H9 (cell line): ENCODE results near the gene FOXP4. TPM values are rescaled to one million over a fixed set of nuclear protein-coding genes. Genes with fewer than 3 reads are reported as not detected.

Experiments used
- DNase-seq: peaks from one replicate; pipeline ENCODE4 v3.0.0-alpha.2; 2017
- H2AFZ ChIP-seq: one replicate; pipeline ENCODE4 v1.6.1; 2013; ENCODE audit warnings: mild to moderate bottlenecking, low read length, control low read depth, moderate library complexity
- H2AK5ac ChIP-seq: 2 replicates; pipeline ENCODE4 v1.6.1; 2013; ENCODE audit warnings: low read length, control low read depth, mixed read lengths; ENCODE audit not compliant: insufficient read length
- H2BK120ac ChIP-seq: one replicate; pipeline ENCODE4 v1.6.1; 2013; ENCODE audit warnings: low read depth, mild to moderate bottlenecking, low read length, control low read depth, inconsistent platforms; ENCODE audit not compliant: poor library complexity, severe bottlenecking
- H2BK12ac ChIP-seq: 2 replicates; pipeline ENCODE4 v1.6.1; 2013; ENCODE audit warnings: low read length, control low read depth, mixed read lengths, low read depth; ENCODE audit not compliant: insufficient read length
- H2BK15ac ChIP-seq: 2 replicates; pipeline ENCODE4 v1.6.1; 2013; ENCODE audit warnings: low read depth, low read length, control low read depth
- H2BK20ac ChIP-seq: one replicate; pipeline ENCODE4 v1.6.1; 2013; ENCODE audit warnings: low read depth, mild to moderate bottlenecking, low read length, control low read depth, inconsistent platforms; ENCODE audit not compliant: poor library complexity, severe bottlenecking
- H2BK5ac ChIP-seq: 2 replicates; pipeline ENCODE4 v1.6.1; 2013; ENCODE audit warnings: low read length, control low read depth, mixed read lengths; ENCODE audit not compliant: insufficient read length
- H3K14ac ChIP-seq: 2 replicates; pipeline ENCODE4 v1.6.1; 2013; ENCODE audit warnings: low read length, control low read depth; ENCODE audit not compliant: insufficient read depth
- H3K18ac ChIP-seq: 2 replicates; pipeline ENCODE4 v1.6.1; 2013; ENCODE audit warnings: low read depth, mild to moderate bottlenecking, mixed read lengths, low read length, control low read depth; ENCODE audit not compliant: insufficient read length
- H3K23ac ChIP-seq: 2 replicates; pipeline ENCODE4 v1.6.1; 2013; ENCODE audit warnings: low read length, control low read depth, mixed read lengths, low read depth; ENCODE audit not compliant: insufficient read length
- H3K23me2 ChIP-seq: 2 replicates; pipeline ENCODE4 v1.6.1; 2013; ENCODE audit warnings: low read depth, mild to moderate bottlenecking, mixed read lengths, low read length, control low read depth; ENCODE audit not compliant: insufficient read length, poor library complexity, severe bottlenecking
- H3K27ac ChIP-seq: 2 replicates; pipeline ENCODE4 v1.5.1; 2013; ENCODE audit warnings: low read length, control low read depth, mixed read lengths, low read depth; ENCODE audit not compliant: insufficient read length
- H3K27me3 ChIP-seq: 2 replicates; pipeline ENCODE4 v1.6.1; 2013; ENCODE audit warnings: low read length, control low read depth, inconsistent platforms; ENCODE audit not compliant: insufficient read depth
- H3K4ac ChIP-seq: 2 replicates; pipeline ENCODE4 v1.6.1; 2013; ENCODE audit warnings: low read depth, mild to moderate bottlenecking, control low read depth, inconsistent platforms, low read length, moderate library complexity
- H3K4me1 ChIP-seq: 2 replicates; pipeline ENCODE4 v1.6.1; 2013; ENCODE audit warnings: low read length, control low read depth, inconsistent platforms; ENCODE audit not compliant: insufficient read depth
- H3K4me2 ChIP-seq: 2 replicates; pipeline ENCODE4 v1.6.1; 2013; ENCODE audit warnings: low read length, control low read depth, mixed read lengths; ENCODE audit not compliant: insufficient read length, insufficient read depth
- H3K56ac ChIP-seq: 2 replicates; pipeline ENCODE4 v1.6.1; 2013; ENCODE audit warnings: low read depth, mild to moderate bottlenecking, mixed read lengths, low read length, control low read depth; ENCODE audit not compliant: insufficient read length
- H3K79me1 ChIP-seq: 2 replicates; pipeline ENCODE4 v1.6.1; 2013; ENCODE audit warnings: low read depth, mild to moderate bottlenecking, moderate library complexity, low read length, control low read depth, inconsistent platforms; ENCODE audit not compliant: insufficient read depth, poor library complexity, severe bottlenecking
- H3K79me2 ChIP-seq: 2 replicates; pipeline ENCODE4 v1.6.1; 2013; ENCODE audit warnings: low read length, control low read depth, inconsistent platforms; ENCODE audit not compliant: insufficient read depth
- H3K9ac ChIP-seq: 2 replicates; pipeline ENCODE4 v1.6.1; 2013; ENCODE audit warnings: low read length, control low read depth, mixed read lengths; ENCODE audit not compliant: insufficient read length; ENCODE audit errors: extremely low read depth
- H3K9me3 ChIP-seq: one replicate; pipeline ENCODE4 v1.6.1; 2013; ENCODE audit warnings: low read depth, low read length, inconsistent platforms; ENCODE audit not compliant: control insufficient read depth
- H3T11ph ChIP-seq: one replicate; pipeline ENCODE4 v1.6.1; 2013; ENCODE audit warnings: mild to moderate bottlenecking, low read length, control low read depth, inconsistent platforms
- H4K20me1 ChIP-seq: one replicate; pipeline ENCODE4 v1.6.1; 2013; ENCODE audit not compliant: control insufficient read depth, insufficient read length, insufficient read depth
- H4K5ac ChIP-seq: 2 replicates; pipeline ENCODE4 v1.6.1; 2013; ENCODE audit warnings: low read depth, mild to moderate bottlenecking, mixed read lengths, low read length, control low read depth; ENCODE audit not compliant: insufficient read length
- H4K8ac ChIP-seq: replicated peaks from 2 replicates; pipeline ENCODE4 v1.6.1; 2013; ENCODE audit warnings: low read length, control low read depth, mixed read lengths, low read depth; ENCODE audit not compliant: insufficient read length
- H4K91ac ChIP-seq: 2 replicates; pipeline ENCODE4 v1.6.1; 2013; ENCODE audit warnings: low read depth, mild to moderate bottlenecking, moderate library complexity, mixed read lengths, low read length, control low read depth; ENCODE audit not compliant: insufficient read length
- H3K27ac Mint-ChIP-seq, 3 experiments: 2 replicates in 2 of 3; 3 replicates in 1 of 3; pipeline ENCODE4 v1.8.0; 2020 to 2021; ENCODE audit warnings: mixed read lengths in 3 of 3, mild to moderate bottlenecking in 1 of 3, moderate library complexity in 1 of 3
- H3K27me3 Mint-ChIP-seq: 2 replicates; pipeline ENCODE4 v1.8.0; 2021; ENCODE audit warnings: low read depth, mild to moderate bottlenecking, moderate library complexity, mixed read lengths
- H3K36me3 Mint-ChIP-seq, 3 experiments: 2 replicates in 2 of 3; 3 replicates in 1 of 3; pipeline ENCODE4 v1.8.0; 2020 to 2021; ENCODE audit warnings: low read depth in 3 of 3, mixed read lengths in 3 of 3; ENCODE audit not compliant: insufficient read depth in 1 of 3
- H3K4me1 Mint-ChIP-seq, 2 experiments: 2 replicates each; pipeline ENCODE4 v1.8.0; 2020; ENCODE audit warnings: mixed read lengths in 2 of 2
- H3K4me3 Mint-ChIP-seq, 2 experiments: 2 replicates in 1 of 2; 3 replicates in 1 of 2; pipeline ENCODE4 v1.8.0; 2020 to 2021; ENCODE audit warnings: mild to moderate bottlenecking in 2 of 2, mixed read lengths in 2 of 2, moderate library complexity in 1 of 2
- H3K9me3 Mint-ChIP-seq, 2 experiments: 2 replicates in 1 of 2; 3 replicates in 1 of 2; pipeline ENCODE4 v1.8.0; 2020; ENCODE audit warnings: mild to moderate bottlenecking in 2 of 2, mixed read lengths in 2 of 2, moderate library complexity in 1 of 2
- CTCF ChIP-seq: fragments of 200-600 bp; sonication (generic); conservative IDR thresholded peaks from 3 replicates; pipeline ENCODE4 v1.8.0; 2021; ENCODE audit warnings: antibody characterized with exemption, mild to moderate bottlenecking
- WGBS: extraction: QIAGEN DNeasy Blood & Tissue Kit; methylation state at CpG from one replicate; pipeline ENCODE4 v1.1.7; 2013; ENCODE audit warnings: missing lambda C conversion rate, low lambda C conversion rate, mixed read lengths; ENCODE audit not compliant: insufficient read length; ENCODE audit errors: extremely low coverage; 5-methylcytosine and 5-hydroxymethylcytosine counted together
- total RNA-seq: library from RNA; stranded (reverse); gene quantifications from 2 replicates; pipeline ENCODE4 v1.2.1, GENCODE V29; 2021

The FOXP4 gene
- total RNA-seq, 1 experiment from 2014 or later: 18.2 TPM

GRCh38 chr6:41511443-41512060 is 34.6 kb upstream of the FOXP4 start:
- no peaks in the 10 kb centered on the region for H3K4me1 ChIP-seq
- no peak for DNase-seq

More at GRCh38 chr6:41511443-41512060, 34.6 kb upstream of the FOXP4 start:
- H4K8ac ChIP-seq: no peak overlapping the region
- H3K9me3 ChIP-seq: no peaks in the 10 kb centered on the region
- H3K4me2 ChIP-seq: no peak overlapping the region
- no peak overlapping the region for H2BK120ac ChIP-seq
- no peak overlapping the region for H3T11ph ChIP-seq
- H2BK12ac ChIP-seq: no peak overlapping the region
- H3K79me2 ChIP-seq: no peaks in the 10 kb centered on the region
- no peak for TF ChIP-seq CTCF
- no peak overlapping the region for H2AFZ ChIP-seq
- H3K18ac ChIP-seq: no peak overlapping the region
- H2BK5ac ChIP-seq: no peak overlapping the region
- no peak overlapping the region for H3K9ac ChIP-seq
- peaks cover 2% of the 10 kb centered on the region for H4K20me1 ChIP-seq
- no CpG with 5 or more reads among the region's 7 CpGs for whole genome bisulfite sequencing
- H4K5ac ChIP-seq: no peak overlapping the region
- H2AK5ac ChIP-seq: no peak overlapping the region
- no peak overlapping the region; the same call in 1 of the 2 replicates for H3K14ac ChIP-seq
- H3K23me2 ChIP-seq: no peaks in the 10 kb centered on the region
- no peak overlapping the region for H3K27ac Mint-ChIP-seq
- no peak overlapping the region for H3K23ac ChIP-seq
- no peak overlapping the region for H2BK15ac ChIP-seq
- H3K79me1 ChIP-seq: no peaks in the 10 kb centered on the region
- no peak overlapping the region for H3K56ac ChIP-seq
- H3K27ac ChIP-seq: no peak overlapping the region
- peaks cover 0 to under 1% of the 10 kb centered on the region in 2 experiments; a peak in 1 of 5 replicates for H3K9me3 Mint-ChIP-seq
- H3K4me3 Mint-ChIP-seq: no peak overlapping the region
- no peak overlapping the region for H4K91ac ChIP-seq
- no peak overlapping the region for H3K4ac ChIP-seq
- peaks cover 18% of the 10 kb centered on the region for H3K27me3 ChIP-seq
- peaks cover under 1 to 13% of the 10 kb centered on the region in 2 experiments; a peak in 3 of 4 replicates for H3K4me1 Mint-ChIP-seq
- peaks cover 97% of the 10 kb centered on the region for H3K27me3 Mint-ChIP-seq
- H2BK20ac ChIP-seq: no peak overlapping the region
- H3K36me3 Mint-ChIP-seq: no peaks in the 10 kb centered on the region
